WI38 (cell line): ENCODE measurements around the gene IFI44.
A peak's percentile ranks its signal among the peaks of the same experiment; 100 is the strongest.

Source experiments
- H3K4me3 ChIP-seq: 2 replicates; pipeline ENCODE4 v1.5.1; 2011; ENCODE audit warnings: low read depth, mild to moderate bottlenecking, control low read depth, low read length
- TF ChIP-seq, protein P1 (sequence below): IDR thresholded peaks from 2 replicates; pipeline ENCODE4 v1.5.1; 2012; ENCODE audit warnings: low read depth, mild to moderate bottlenecking, control low read depth, low read length

Gene IFI44

DNA sequence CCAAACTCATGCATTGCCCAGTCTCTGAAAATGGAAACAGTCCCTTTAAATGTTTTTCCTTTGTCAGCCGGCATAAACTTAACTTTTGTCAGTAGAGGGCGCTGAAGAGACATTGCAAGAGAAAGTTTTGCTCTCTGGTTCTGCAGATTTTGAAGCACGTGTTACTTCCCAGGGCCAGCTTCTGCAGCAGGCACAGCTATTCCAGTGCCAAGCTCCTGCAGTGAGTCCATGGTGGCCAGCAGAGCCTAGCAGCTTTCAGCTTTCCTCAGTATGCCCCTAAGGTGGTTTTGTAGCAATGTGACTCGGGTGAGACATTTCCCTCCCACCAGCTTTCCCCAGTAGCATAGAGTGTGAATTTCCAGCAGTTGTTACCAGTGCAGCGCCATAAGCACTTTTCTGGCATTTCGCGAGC lies 32.0 kb upstream of the IFI44 start:
- TF ChIP-seq, protein P1, sequence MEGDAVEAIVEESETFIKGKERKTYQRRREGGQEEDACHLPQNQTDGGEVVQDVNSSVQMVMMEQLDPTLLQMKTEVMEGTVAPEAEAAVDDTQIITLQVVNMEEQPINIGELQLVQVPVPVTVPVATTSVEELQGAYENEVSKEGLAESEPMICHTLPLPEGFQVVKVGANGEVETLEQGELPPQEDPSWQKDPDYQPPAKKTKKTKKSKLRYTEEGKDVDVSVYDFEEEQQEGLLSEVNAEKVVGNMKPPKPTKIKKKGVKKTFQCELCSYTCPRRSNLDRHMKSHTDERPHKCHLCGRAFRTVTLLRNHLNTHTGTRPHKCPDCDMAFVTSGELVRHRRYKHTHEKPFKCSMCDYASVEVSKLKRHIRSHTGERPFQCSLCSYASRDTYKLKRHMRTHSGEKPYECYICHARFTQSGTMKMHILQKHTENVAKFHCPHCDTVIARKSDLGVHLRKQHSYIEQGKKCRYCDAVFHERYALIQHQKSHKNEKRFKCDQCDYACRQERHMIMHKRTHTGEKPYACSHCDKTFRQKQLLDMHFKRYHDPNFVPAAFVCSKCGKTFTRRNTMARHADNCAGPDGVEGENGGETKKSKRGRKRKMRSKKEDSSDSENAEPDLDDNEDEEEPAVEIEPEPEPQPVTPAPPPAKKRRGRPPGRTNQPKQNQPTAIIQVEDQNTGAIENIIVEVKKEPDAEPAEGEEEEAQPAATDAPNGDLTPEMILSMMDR = peak; percentile 63

DNA sequence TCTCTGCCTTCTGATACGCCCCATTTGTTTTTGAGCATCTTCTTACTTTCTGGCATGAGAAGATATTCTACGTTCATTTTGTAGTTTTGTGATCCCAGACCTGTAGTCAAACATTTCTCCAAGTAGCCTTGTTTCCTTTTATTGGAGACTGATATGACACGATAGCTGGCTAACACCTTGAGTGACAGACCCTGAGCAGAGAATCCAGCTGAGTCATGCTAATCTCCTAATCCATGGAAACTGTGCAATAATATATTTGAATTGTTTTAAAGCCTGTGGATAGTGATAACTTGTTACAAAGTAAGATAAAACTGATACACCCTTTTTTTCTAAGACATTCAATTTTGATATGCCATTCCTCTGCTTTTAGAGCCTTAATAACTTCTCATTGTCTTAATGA lies 30.6 kb upstream of the IFI44 start:
- H3K4me3 ChIP-seq = no peak overlapping the region
- TF ChIP-seq, protein P1 = no peak

More for the DNA sequence above, 32.0 kb upstream of the IFI44 start:
- no peak overlapping the region for H3K4me3 ChIP-seq

DNA sequence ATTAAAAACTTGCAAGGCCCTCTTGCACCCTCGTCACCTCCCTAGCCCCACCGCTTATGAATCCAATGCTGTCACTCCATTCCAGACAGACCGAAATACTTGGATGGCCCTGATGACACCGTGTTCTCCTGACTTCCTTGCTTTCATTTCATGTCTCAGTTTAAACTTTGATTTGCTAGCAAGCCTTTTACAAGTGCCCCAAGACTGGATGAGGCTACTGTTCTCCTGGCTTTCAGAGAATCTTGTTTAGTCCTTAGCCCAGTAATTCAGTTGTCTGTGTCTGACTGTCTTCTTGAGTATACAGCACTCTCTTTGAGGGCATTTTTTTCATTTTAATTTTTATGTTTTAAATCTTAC lies 30.2 kb upstream of the IFI44 start:
- peak overlapping the region; percentile 56 for H3K4me3 ChIP-seq
- TF ChIP-seq, protein P1 = no peak

DNA sequence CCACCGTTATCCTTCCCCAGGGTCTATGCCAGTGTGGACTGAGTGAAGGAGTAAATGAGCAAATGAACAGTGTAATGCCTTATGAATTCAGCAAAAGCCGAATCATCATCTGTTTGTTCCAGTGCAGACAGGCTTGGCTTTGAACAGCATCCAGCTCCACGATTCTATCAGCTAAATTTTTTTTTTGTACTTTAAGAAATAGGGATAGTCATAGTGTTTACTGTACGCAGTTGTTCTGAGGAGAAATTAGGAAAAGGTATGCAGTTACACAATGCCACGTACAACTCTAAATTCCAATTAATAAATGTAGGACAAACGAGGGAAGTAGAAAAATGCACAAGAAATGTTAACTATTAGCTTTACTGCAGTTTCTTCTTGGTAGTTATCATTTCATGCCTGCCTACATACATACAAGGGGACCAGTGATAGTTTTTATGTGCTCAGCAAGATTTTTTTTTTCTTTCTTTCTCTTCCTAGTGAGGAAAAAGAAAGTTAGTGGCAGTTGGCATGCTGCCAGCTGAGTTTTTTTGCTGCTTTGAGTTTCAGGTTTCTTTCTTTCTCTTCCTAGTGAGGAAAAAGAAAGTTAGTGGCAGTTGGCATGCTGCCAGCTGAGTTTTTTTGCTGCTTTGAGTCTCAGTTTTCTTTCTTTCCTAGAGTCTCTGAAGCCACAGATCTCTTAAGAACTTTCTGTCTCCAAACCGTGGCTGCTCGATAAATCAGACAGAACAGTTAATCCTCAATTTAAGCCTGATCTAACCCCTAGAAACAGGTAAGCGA lies 29.6 kb upstream of the IFI44 start, which contains the start of gene IFI44L:
Gene IFI44L (plus strand): TSS at position 646 of the 777 bp plus-strand sequence. CDS start 7,468 bp downstream, outside the sequence.
- H3K4me3 ChIP-seq = peak within 1 kb of the TSS; percentile 56

DNA sequence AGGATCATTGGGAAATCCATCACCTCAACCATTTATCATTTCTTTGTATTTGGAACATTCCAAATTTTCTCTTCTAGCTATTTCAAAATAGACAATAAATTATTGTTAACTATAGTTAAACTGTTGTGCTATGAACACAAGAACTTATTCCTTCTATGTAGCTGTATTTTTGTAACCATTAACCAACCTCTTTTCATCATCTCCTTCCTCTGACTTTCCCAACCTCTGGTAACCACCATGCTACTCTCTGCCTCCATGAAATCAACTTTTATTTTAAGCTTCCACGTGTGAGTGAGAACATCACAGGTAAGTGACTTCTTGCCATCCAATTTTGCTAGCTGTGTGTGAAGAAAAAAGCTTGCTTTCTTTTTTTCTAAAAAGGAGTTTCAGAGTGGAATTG lies 29.0 kb upstream of the IFI44 start:
- TF ChIP-seq, protein P1 = no peak
- peak overlapping the region; percentile 56 for H3K4me3 ChIP-seq

More for the DNA sequence above, 29.6 kb upstream of the IFI44 start, which contains the start of gene IFI44L:
- TF ChIP-seq, protein P1 = no peak

DNA sequence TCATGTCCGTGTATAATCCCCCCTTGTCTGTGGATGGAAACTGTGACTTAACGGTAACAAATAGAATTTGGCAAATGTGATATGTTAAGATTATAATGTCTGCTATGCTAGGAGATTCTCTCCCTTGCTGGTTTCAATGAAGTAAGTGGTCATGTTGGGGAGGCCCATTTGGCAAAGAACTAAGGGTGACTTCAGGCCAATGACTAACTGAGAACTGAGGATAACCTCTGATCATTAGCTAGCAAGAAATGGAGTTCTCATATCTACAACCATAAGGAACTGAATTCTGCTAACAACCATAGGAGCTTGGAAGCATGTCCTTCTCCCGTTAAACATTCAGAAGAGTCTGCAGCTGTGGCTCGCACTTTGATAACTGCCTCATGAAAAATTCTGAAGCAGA lies 27.1 kb upstream of the IFI44 start:
- TF ChIP-seq, protein P1 = no peak
- H3K4me3 ChIP-seq = no peak overlapping the region

DNA sequence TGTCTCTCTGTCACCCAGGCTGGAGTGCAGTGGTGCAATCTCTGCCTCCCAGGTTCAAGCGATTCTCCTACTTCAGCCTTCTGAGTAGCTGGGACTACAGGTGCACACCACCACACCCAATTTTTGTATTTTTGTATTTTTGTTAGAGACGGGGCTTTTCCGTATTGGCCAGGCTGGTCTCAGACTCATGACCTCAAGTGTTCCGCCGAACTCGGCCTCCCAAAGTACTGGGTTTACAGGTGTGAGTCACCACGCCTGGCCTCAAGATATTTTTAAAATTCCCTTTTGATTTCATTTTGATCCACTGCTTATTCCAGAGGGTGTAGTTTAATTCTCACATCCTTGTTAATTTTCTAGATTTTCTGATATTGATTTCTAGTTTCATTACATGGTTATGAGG lies 25.6 kb upstream of the IFI44 start:
- no peak overlapping the region for H3K4me3 ChIP-seq
- TF ChIP-seq, protein P1 = no peak
